Stimulated activated CD4-positive, alpha-beta T cell treated with anti-CD3 and anti-CD28 coated beads, Interleukin-1b, Interleukin-23, amount 100 ng/mL, for 4 hours (primary cell): ENCODE data around the gene APBA1.
"Not testable (repeated sequence)": the region's sequence is repeated elsewhere in the genome, so short reads cannot be mapped to it uniquely, and the experiment has no call there.

ENCODE experiments used
- DNase-seq, 2 donors: peaks; one replicate each; pipeline ENCODE4 v3.0.0-alpha.2; 2020; ENCODE audit warnings: low read depth in 2 of 2

Gene APBA1

GRCh38 chr9:69605406-69605805, 66.8 kb downstream of the APBA1 start:
- no peak for DNase-seq

GRCh38 chr9:69604568-69605219, 67.5 kb downstream of the APBA1 start:
- DNase-seq: no peak

DNA sequence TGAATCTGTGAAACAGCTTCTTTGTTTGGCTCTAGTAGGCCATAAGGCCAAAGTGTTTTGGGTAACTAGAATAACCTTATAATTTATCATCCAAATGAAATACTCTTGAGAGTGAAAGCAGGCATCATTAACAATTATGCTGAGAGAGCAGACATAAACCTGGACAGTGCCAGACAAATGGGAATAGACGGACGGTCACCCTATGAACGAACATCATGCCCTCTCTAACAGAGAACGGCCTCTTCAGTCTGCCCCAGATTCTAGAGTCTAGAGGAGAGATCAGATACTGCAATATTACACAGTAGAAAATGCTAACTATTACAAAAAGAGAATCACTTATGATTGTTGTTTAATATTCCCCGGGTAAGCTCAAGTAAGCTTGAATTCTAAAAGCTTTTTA, 68.5 kb downstream of the APBA1 start:
- no peak for DNase-seq

GRCh38 chr9:69602773-69603172, 69.4 kb downstream of the APBA1 start:
- no peak for DNase-seq

DNA sequence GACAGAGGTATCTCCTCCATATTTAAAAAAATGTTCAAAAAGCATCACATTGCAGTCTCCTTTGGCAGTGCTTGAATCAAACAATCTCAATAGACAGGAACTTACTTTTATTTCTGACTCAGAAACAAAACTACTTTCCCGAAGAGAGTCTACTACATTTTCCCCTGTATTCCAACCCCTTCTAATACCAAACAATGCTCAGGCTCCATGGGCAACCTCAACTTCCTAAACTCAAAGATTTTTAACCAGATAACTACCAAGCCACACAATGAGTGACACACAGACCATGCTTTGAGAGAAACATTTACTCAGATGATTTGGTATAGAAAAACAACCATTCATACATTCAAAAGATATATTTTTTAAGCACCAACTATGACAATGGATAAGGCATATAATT, 70.5 kb downstream of the APBA1 start:
- no peak for DNase-seq

DNA sequence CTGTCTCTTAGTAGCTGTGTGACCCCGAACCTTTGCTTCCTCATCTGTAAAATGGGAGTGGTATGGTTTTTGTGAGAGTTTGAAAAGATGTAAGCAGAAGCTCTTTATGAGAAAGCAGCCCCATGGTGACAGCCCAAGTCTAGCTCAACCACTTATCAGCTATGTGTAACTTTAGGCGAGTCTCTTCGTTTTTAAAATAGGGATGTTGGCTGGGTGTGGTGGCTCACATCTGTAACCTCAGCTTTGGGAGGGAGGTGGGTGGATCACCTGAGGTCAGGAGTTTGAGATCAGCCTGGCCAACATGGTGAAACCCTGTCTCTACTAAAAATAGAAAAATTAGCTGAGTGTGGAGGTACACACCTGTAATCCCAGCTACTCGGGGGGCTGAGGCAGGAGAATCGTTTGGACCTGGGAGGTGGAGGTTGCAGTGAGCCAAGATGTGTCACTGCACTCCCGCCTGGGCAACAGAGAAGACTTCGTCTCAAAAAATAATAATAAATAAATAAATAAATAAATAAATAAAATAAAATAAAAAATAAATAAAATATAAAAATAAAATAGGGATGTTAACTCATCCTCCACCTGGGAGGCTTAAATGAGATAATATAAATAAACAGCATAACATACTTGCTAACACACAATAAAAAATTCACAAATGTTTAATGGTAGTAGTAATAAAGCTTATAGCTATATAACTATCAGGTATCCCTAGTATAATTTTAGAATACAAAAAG, 71.7 kb downstream of the APBA1 start:
- no peak for DNase-seq

DNA sequence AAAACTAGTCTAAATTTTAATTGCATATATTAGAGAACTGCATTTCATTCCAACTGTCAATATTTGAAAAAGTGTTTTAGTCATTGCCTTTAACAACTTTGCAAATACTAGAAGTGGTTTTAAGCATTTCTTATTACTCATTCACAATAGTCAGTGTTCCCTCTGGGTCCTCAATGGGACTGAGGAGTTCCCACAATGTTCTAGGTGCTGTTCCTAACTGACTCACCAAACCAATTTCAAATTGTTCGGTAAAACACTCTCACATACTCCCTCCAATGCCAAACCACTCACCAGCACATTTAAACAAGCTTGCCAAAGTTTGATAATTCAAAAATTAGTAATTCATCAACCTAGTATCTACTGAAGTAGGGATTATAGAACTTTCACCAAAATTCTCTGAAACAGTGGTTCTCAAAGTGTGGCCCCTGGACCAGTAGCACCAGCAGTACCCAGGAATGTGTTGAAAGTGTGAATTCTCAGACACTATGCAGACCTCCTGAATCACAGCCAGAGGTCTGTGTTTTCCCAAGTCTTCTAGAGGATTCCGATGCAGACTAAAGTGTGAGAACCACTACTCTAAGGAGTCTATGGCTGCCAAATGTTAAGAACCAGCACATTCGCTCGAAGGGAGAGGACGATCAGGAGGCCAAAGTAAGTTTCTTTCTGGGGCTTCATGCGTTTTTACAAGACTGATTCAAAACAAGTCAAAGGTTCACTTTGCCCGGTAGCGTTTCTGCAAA, 72.8 kb downstream of the APBA1 start:
- DNase-seq: no peak

GRCh38 chr9:69596906-69597305, 75.3 kb downstream of the APBA1 start:
- not testable (repeated sequence) for DNase-seq

GRCh38 chr9:69594180-69594579, 78.0 kb downstream of the APBA1 start:
- DNase-seq: no peak

GRCh38 chr9:69593756-69594155, 78.4 kb downstream of the APBA1 start:
- DNase-seq: no peak

GRCh38 chr9:69593301-69593700, 78.9 kb downstream of the APBA1 start:
- DNase-seq: no peak

- DNase-seq: no peak
These were observed 81.9 kb downstream of the APBA1 start for GRCh38 chr9:69590266-69590665.

DNA sequence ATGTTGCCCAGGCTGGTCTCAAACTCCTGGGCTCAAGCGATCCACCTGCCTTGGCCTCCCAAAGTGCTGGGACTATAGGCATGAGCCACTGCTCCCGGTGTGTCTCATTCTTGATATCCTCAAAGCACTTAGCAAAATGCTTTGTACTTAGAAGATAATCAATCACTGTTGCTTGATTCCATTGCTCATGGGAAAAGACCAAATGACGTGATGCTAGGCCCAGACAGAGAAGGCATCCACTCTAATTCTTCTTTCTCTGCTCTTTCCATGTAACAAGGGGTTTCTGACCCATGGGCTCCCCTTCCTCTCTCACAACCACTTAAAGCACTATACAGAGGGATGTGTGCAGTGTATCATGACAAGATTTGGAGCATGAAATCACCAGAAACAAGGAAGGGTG, 83.0 kb downstream of the APBA1 start:
- no peak for DNase-seq

GRCh38 chr9:69585571-69585970, 86.6 kb downstream of the APBA1 start:
- DNase-seq: no peak

GRCh38 chr9:69584759-69585158, 87.4 kb downstream of the APBA1 start:
- DNase-seq: no peak

- DNase-seq: no peak
These were observed 88.4 kb downstream of the APBA1 start for GRCh38 chr9:69583645-69584234.

DNA sequence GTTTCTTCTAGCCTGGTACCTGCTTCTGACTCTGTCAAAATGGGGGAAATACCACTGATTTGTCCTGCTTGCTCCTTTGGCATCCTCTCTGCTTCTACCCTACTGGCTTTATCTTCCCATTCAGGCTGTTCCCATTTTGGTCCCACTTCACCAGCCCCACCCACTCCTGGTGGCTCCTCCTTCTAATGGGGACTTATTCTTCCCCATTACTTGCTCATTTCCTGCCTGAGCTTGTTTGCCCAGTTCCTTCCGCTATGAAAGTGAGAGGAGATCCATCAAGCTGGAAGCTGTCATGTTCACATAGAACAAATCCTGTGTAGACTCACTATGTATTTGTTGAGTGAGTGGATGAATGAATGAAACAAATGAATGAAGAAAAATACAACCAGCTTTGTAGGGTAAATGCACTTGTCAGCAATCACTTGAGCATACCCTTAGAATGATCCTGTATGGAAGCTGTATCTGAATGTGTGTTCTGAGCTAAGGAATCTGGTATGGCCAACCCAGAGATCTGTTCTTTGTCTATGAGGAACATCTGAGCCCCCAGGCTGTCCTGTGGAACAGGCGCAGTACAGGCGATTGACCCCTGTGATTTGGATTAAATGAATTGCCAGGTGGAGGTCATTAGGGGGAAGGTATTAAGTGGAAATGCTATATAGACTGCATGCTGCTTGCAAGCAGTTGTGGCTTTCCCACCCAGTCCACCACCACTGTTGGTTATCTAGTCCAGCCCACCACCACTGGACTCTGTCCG, 89.5 kb downstream of the APBA1 start:
- no peak for DNase-seq

- DNase-seq: no peak
These were observed 90.2 kb downstream of the APBA1 start for GRCh38 chr9:69582018-69582417.

GRCh38 chr9:69580582-69581214, 91.5 kb downstream of the APBA1 start:
- DNase-seq: no peak

GRCh38 chr9:69579760-69580581, 92.2 kb downstream of the APBA1 start:
- no peak for DNase-seq
